Measurements from ENCODE around the gene GINS1.
"Not testable (repeated sequence)": the region's sequence is repeated elsewhere in the genome, so short reads cannot be mapped to it uniquely, and the experiment has no call there.

The GINS1 gene

GRCh38 chr20:25389858-25390537 is 17.5 kb upstream of the GINS1 start:
- peak; percentile 39 for DNase-seq (ENCODE audit: low spot score)

GRCh38 chr20:25390538-25391528 is 16.6 kb upstream of the GINS1 start, which contains the start of gene ABHD12:
TSS of gene ABHD12 (minus strand) at chr20:25390835. CDS start at chr20:25390703, 132 bp downstream.
- peak; percentile 96 for DNase-seq (ENCODE audit: low spot score)

GRCh38 chr20:25394276-25394675 is 13.2 kb upstream of the GINS1 start:
- no peak for DNase-seq (ENCODE audit: low spot score)

- no peak for DNase-seq (ENCODE audit: low spot score)
Observed at GRCh38 chr20:25394996-25395395, 12.5 kb upstream of the GINS1 start.

- no peak for DNase-seq (ENCODE audit: low spot score)
Observed at GRCh38 chr20:25397096-25397495, 10.4 kb upstream of the GINS1 start.

- DNase-seq (ENCODE audit: low spot score) = peak; percentile 34
Observed at GRCh38 chr20:25397821-25398220, 9.7 kb upstream of the GINS1 start.

GRCh38 chr20:25398376-25399036 is 9.0 kb upstream of the GINS1 start:
- DNase-seq (ENCODE audit: low spot score) = peak; percentile 12

- DNase-seq (ENCODE audit: low spot score) = peak; percentile 74
Observed at GRCh38 chr20:25399037-25399430, 8.4 kb upstream of the GINS1 start.

- not testable (repeated sequence) for DNase-seq (ENCODE audit: low spot score)
Observed at GRCh38 chr20:25400291-25400732, 7.2 kb upstream of the GINS1 start.

- no peak for DNase-seq (ENCODE audit: low spot score)
Observed at GRCh38 chr20:25402583-25402982, 4.9 kb upstream of the GINS1 start.

- DNase-seq (ENCODE audit: low spot score) = no peak
Observed at GRCh38 chr20:25408170-25408547, 686 bp downstream of the GINS1 start.

- no peak for DNase-seq (ENCODE audit: low spot score)
Observed at GRCh38 chr20:25408890-25409289, 1.4 kb downstream of the GINS1 start.

- no peak for DNase-seq (ENCODE audit: low spot score)
Observed at GRCh38 chr20:25418776-25419175, 11.3 kb downstream of the GINS1 start.

GRCh38 chr20:25421102-25421501 is 13.6 kb downstream of the GINS1 start:
- DNase-seq (ENCODE audit: low spot score) = no peak

GRCh38 chr20:25422032-25422431 is 14.6 kb downstream of the GINS1 start:
- DNase-seq (ENCODE audit: low spot score) = no peak

- no peak for DNase-seq (ENCODE audit: low spot score)
Observed at GRCh38 chr20:25424536-25424935, 17.1 kb downstream of the GINS1 start.

- DNase-seq (ENCODE audit: low spot score) = no peak
Observed at GRCh38 chr20:25437153-25437581, 29.7 kb downstream of the GINS1 start.

- no peak for DNase-seq (ENCODE audit: low spot score)
Observed at GRCh38 chr20:25439328-25439727, 31.9 kb downstream of the GINS1 start.

GRCh38 chr20:25444556-25444955 is 37.1 kb downstream of the GINS1 start:
- no peak for DNase-seq (ENCODE audit: low spot score)

- no peak for DNase-seq (ENCODE audit: low spot score)
Observed at GRCh38 chr20:25447671-25448070, 40.2 kb downstream of the GINS1 start.

- no peak for DNase-seq (ENCODE audit: low spot score)
Observed at GRCh38 chr20:25452333-25452732, 44.9 kb downstream of the GINS1 start.

- DNase-seq (ENCODE audit: low spot score) = peak; percentile 55
Observed at GRCh38 chr20:25453035-25453810, 45.8 kb downstream of the GINS1 start.
